ES-I3 (cell line): Measurements from ENCODE around the gene E2F4.

Experiments
- H3K36me3 ChIP-seq: 2 replicates; pipeline ENCODE4 v1.6.1; 2013; ENCODE audit warnings: mild to moderate bottlenecking, low read length, control low read depth, moderate library complexity; ENCODE audit not compliant: insufficient read depth
- H3K4me1 ChIP-seq: 2 replicates; pipeline ENCODE4 v1.6.1; 2013; ENCODE audit warnings: mild to moderate bottlenecking, control low read depth, low read length; ENCODE audit not compliant: insufficient read depth
- H3K9ac ChIP-seq: 2 replicates; pipeline ENCODE4 v1.6.1; 2013; ENCODE audit warnings: low read depth, mild to moderate bottlenecking, low read length, moderate library complexity
- H3K9me3 ChIP-seq: 2 replicates; pipeline ENCODE4 v1.6.1; 2013; ENCODE audit warnings: mild to moderate bottlenecking, low read length, moderate library complexity; ENCODE audit not compliant: control insufficient read depth, insufficient read depth

Gene E2F4

DNA sequence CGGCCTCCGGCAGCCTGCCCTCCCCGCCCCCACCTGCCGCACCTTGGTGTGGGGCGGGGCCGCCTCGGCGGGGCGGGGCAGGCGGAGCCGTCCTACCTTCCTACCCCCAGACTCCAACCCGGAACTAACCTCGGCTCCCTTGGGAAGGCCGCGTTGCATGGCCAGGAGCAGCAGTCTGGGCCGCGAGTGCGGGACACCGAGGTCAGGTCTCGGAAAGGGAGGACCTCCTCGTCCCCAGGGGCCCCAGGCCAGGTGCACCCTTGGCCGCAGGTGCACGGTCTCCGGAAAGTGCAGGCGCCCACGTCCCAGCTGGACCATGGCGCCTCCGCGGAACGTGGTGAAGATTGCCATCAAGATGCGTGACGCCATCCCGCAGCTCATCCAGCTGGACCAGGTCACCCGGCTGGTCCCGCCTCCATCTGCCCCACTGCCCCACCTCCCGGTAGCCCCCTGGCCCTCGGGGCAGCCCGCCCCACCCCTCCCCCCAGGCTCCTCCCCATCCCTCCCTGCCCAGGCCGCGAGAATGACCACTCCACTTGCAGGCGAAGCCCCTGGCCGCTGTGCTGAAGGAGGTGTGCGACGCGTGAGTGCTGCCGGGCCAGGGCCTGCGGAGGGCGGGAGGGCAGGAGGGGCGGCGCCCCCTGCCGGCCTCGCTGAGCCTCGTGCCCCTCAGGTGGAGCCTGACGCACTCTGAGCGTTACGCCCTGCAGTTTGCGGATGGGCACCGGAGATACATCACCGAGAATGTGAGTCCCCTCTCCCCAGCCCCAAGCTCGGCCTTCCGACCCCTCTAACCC is 7.3 kb downstream of the E2F4 start, which contains the start of gene ELMO3:
TSS of gene ELMO3 (plus strand) at position 121 of the 797 bp plus-strand sequence. CDS start at position 317, 196 bp downstream.
- Histone ChIP-seq H3K9me3 (no peaks in the 10 kb centered on the region), H3K9ac (peak within 1 kb of the TSS; percentile 78), H3K36me3 (peaks cover 13% of the 10 kb centered on the region), H3K4me1 (no peaks in the 10 kb centered on the region)

DNA sequence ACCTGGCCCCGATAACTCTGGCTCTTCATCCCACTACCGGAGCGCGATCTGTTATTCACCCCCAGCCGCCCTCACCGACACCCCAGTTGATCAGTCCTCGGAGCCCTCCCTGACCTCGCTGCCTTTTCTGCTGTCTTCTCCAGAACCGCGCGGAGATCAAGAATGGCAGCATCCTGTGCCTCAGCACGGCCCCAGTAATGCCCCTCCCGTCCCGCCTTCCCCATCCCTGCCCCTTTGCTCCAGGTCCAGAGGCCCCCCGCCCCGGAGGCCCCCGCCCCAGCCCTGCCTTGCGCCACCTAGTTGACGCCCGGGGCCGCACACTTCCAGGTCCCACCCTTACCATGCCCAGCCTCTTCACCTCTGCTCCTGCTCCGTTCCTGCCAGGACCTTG is 7.8 kb downstream of the E2F4 start:
- Histone ChIP-seq H3K4me1 (no peaks in the 10 kb centered on the region), H3K36me3 (peaks cover 7% of the 10 kb centered on the region), H3K9me3 (no peaks in the 10 kb centered on the region), H3K9ac (peak overlapping the region; percentile 78; the same call in 1 of the 2 replicates)

DNA sequence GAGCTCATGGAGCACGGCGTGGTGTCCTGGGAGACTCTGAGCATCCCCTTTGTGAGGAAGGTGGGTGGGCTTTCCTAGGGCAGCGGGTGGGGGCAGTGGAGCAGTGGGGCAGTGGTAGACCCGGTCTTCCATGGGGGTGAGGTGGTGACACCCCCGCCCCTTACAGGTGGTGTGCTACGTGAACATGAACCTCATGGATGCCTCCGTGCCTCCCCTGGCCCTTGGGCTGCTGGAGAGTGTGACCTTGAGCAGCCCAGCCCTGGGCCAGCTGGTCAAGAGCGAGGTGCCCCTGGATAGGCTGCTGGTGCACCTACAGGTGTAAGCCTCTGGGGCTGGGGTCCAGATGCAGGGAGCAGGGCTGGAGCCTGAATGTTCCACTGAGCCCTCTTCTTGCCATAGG is 8.5 kb downstream of the E2F4 start:
- no peaks in the 10 kb centered on the region for H3K9me3 ChIP-seq
- peaks cover 6% of the 10 kb centered on the region for H3K36me3 ChIP-seq

DNA sequence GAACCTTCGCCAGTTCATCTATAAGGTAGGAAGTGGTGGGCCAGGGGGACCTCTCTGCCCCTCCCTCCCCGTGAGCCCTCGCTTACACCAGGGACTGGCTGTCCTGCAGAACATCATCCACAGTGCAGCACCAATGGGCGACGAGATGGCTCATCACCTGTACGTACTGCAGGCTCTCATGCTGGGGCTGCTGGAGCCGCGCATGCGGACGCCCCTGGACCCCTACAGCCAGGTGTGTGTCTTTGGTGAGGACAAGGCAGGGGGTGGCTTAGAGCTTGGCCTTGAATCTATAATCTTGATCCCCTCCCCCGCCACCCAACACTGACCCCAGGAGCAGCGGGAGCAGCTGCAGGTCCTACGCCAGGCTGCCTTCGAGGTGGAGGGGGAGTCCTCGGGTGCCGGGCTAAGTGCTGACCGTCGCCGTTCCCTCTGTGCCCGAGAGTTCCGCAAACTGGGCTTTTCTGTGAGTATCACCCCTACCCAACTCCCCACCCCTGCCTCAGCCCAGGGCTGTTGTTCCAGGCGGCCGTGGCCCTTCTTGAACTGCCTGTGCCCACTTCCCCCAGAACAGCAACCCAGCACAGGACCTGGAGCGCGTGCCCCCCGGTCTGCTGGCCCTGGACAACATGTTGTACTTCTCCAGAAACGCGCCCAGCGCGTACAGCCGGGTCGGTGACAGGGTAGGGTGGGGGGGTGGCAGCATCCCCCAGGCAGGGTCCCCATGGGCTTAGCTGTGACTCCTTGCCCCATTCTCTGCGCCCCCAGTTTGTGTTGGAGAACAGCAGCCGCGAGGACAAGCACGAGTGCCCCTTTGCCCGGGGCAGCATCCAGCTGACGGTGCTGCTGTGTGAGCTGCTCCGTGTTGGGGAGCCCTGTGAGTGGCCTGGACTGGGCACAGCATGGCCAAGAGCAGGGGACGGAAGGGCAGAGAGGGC is 9.7 kb downstream of the E2F4 start:
- peaks cover 4% of the 10 kb centered on the region; the same call in 1 of the 2 replicates for H3K4me1 ChIP-seq
- H3K36me3 ChIP-seq: peaks cover 3% of the 10 kb centered on the region
- H3K9me3 ChIP-seq: no peaks in the 10 kb centered on the region
- H3K9ac ChIP-seq: no peak overlapping the region

More for the DNA sequence above, 8.5 kb downstream of the E2F4 start:
- no peaks in the 10 kb centered on the region for H3K4me1 ChIP-seq
- no peak overlapping the region for H3K9ac ChIP-seq

DNA sequence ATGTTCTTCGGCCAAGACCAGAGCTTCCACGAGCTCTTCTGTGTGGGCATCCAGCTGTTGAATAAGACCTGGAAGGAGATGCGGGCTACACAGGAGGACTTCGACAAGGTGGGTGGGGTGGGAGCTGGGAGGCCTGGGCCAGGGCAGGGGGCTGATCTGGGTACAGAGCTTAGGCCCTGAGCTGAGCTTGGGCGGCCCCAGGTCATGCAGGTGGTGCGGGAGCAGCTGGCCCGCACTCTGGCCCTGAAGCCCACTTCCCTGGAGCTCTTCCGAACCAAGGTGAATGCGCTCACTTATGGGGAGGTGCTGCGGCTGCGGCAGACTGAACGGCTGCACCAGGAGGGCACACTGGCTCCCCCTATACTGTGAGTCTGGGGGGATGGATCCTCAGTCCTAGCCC is 10.5 kb downstream of the E2F4 start:
- H3K9ac ChIP-seq: no peak overlapping the region
- peaks cover 12% of the 10 kb centered on the region; the same call in 1 of the 2 replicates for H3K4me1 ChIP-seq
- peaks cover 2% of the 10 kb centered on the region for H3K36me3 ChIP-seq
- H3K9me3 ChIP-seq: no peaks in the 10 kb centered on the region

DNA sequence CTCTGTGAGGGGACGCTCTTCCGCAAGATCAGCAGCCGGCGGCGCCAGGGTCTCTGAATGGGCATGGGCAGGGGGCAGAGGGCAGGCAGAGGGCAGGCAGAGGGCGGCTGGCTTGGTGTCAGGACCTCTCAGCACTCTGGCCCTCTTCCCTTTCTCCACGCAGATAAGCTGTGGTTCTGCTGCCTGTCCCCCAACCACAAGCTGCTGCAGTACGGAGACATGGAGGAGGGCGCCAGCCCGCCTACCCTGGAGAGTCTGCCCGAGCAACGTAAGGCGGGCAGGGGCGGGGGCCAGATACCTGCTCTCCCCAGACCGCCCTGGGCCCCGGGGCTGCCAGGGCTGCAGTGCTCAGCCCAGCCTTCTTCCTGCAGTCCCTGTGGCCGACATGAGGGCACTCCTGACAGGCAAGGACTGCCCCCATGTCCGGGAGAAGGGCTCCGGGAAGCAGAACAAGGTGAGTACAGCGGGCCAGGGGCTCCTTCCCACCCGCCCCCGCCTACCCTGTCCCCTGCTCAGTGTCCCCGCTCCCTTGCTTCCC is 11.1 kb downstream of the E2F4 start:
- peaks cover 14% of the 10 kb centered on the region; the same call in 1 of the 2 replicates for H3K4me1 ChIP-seq
- H3K9me3 ChIP-seq: no peaks in the 10 kb centered on the region
- H3K36me3 ChIP-seq: no peaks in the 10 kb centered on the region
- no peak overlapping the region for H3K9ac ChIP-seq

DNA sequence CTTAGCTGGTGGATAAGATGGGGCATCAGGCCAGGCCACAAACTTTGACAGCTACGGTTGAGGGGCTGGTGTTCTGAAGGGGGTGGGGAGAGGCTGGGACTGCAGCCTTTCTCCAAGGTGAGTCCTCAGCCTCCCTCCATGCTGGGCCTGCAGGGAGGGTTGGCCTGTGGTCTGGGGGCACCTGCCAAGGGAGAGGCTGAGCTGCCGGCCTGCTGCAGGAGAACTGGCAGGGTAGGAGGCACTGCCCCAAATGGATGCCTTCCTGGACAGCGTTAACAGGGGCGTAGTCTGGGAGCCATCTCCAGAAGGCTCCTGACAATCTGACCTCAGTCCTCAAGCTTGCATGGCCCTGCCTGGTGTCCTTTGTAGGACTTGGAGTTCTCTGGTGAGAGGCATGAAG is 12.1 kb downstream of the E2F4 start:
- no peaks in the 10 kb centered on the region for H3K9me3 ChIP-seq
- H3K36me3 ChIP-seq: no peaks in the 10 kb centered on the region
- H3K4me1 ChIP-seq: peaks cover 14% of the 10 kb centered on the region; the same call in 1 of the 2 replicates
- no peak overlapping the region for H3K9ac ChIP-seq

DNA sequence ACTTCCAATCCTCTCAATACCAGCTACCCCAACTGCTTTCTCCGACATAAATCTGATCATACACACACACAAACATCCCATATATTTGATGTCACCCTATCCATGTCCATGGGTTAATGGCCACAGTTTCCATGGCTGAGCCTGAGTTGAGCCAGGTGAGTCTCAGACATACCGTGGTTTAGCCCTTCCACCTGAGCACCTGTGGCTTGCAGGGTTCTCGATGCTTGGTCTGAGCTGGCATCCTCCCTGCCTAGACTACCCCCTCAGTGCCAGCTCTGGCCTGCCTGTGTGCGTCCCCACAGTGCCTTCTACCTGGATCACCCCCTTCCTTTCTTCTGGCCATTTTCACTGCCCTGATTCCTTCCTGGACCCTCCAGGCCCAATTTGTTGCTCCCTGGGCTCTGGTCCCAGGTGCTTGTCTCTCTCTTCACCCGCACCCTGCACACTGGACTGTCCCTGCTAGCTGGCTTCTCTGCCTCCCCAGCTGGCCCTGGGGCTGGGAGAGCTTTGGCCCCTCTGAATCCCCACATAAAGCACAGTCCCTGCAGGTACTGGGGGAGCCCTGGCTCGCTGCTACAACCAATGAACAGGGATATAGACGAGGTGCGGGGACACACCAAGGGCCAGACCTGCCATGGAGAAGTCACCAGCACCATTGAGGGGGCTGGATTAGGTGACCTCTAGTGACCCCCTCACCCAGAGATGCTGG is 14.3 kb downstream of the E2F4 start:
- Histone ChIP-seq H3K36me3 (no peaks in the 10 kb centered on the region), H3K4me1 (peaks cover 14% of the 10 kb centered on the region; the same call in 1 of the 2 replicates), H3K9me3 (no peaks in the 10 kb centered on the region), H3K9ac (no peak overlapping the region)

DNA sequence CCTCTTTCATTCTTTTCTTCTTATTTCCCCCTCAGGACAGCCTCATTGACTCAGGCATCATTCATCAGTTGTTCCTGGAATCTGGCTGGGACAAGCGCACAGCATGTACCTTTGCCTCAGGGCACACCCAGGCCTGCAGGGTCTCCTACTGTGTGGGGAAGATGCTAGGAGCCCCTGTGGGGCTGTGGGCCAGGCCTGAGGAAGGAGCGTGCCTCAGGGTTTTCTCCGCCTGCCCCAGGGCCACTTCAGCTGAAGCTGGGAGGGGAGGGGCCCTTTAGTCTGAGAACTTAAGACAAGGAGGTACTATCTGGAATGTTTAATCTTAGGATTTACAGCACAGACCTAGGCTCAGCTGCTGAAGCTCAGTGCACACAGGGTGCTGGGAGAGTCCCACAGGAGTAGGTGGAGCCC is 14.9 kb downstream of the E2F4 start:
- peaks cover 14% of the 10 kb centered on the region; the same call in 1 of the 2 replicates for H3K4me1 ChIP-seq
- H3K9ac ChIP-seq: no peak overlapping the region
- no peaks in the 10 kb centered on the region for H3K9me3 ChIP-seq
- H3K36me3 ChIP-seq: no peaks in the 10 kb centered on the region

DNA sequence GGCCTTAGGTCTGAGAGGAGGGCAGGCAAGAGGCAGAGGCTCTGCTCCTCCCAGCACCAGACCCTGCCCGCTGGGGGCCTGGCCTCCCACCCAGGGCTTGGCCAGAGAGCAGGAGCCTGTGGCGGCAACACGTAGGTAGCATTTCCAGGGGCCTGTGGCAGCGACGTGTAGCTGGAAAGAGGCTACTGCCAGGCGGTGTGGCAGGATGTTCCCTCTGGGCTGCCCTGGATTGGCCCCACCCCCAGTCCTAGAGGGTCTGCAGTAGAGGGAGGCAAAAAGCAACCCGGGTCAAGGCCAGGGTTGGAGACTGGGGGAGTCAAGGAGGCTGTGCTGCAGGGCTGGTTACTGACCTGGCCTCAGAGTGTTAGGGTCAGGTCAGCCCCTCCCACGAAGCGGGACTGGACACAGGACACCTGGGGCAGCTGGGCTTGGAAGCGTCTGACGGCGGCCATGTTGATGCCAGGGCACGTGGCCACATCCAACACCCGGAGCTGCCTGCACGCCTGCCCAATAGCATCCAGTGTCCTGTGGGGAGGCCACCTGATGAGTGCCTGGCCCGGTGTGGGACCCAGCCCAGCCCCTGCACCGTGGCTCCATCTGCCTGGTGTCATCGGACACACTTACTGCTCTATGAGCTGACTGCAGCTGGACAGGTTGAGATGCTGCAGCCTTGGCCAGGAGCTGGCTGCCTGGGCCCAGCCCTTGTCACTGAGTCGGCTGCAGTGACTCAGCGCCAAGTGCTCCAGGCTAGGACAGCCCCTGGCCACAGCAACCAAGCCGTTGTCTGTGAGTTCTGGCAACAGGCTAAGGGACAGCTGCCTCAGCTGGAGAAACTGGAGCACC is 15.5 kb downstream of the E2F4 start:
- H3K9ac ChIP-seq: no peak overlapping the region
- peaks cover 14% of the 10 kb centered on the region; the same call in 1 of the 2 replicates for H3K4me1 ChIP-seq
- H3K36me3 ChIP-seq: no peaks in the 10 kb centered on the region
- no peaks in the 10 kb centered on the region for H3K9me3 ChIP-seq

DNA sequence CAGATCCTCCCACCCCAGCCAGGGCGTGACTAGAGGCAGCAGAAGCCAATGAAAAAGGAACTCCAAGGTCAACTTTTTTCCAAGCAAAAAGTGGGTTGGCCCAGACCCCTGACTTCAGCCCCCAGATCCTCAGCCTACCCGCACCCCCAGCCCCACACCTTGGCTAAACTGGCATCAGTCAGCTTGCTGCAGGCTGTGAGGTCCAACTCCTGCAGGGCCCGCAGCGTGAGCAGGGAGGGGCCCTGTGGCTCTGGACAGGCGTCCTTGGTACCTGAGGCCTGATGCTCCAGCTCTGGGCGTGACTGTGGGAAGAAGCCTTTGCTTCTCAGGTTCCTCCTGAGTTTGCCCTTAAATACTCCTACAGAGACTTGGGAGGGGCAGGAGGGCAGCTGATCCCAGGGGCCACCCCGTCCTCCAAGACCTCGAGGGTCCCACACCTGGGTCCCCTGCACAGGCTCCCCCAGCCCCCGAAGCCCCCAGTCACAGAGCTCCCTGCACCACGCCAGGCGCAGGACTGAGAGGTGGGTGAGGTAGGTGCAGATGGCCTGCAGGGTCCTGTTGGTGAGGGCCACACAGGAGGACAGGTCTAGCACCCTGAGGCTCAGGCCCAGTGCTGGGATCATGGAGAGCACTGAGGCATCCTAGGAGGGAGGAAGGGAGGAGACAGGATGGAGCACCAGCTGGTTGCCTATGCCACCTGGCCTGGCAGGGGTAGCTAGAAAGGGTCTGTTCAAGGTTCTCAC is 16.4 kb downstream of the E2F4 start:
- H3K4me1 ChIP-seq: peaks cover 14% of the 10 kb centered on the region; the same call in 1 of the 2 replicates
- H3K36me3 ChIP-seq: no peaks in the 10 kb centered on the region
- H3K9ac ChIP-seq: no peak overlapping the region
- no peaks in the 10 kb centered on the region for H3K9me3 ChIP-seq

DNA sequence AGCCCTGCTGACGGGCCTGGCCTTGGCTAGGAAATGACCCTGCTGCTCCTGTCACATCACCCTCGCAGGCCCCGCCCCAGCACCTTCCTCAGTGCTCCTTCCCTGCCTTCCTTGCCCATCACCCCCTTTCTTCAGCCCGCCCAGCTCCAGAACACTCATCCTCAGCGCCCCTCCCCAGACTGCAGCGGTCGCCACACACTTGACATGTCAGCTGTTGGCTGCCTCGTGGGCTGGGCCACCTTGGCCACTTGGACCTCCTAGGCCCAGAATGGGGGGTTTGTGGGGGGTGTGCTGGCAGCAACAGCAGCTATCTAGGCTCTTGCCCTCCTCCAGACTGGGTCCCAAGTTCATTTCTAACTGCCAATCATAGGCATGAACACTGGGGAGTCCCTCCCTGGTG is 17.6 kb downstream of the E2F4 start:
- Histone ChIP-seq H3K36me3 (no peaks in the 10 kb centered on the region), H3K4me1 (peaks cover 14% of the 10 kb centered on the region; the same call in 1 of the 2 replicates), H3K9ac (no peak overlapping the region), H3K9me3 (no peaks in the 10 kb centered on the region)
